Prostate gland (tissue), 2 donors: ENCODE results near the gene ATP13A4. TPM values are rescaled to one million over a fixed set of nuclear protein-coding genes. Genes with fewer than 3 reads are reported as not detected.

ENCODE experiments used
- DNase-seq: peaks from one replicate; pipeline ENCODE4 v3.0.0-alpha.2; 2019; ENCODE audit warnings: low spot score
- H3K27ac ChIP-seq, 2 donors: fragments of 200-600 bp; sonication (generic); 2 replicates each; pipeline ENCODE4 v1.5.1; 2017 to 2019
- H3K27me3 ChIP-seq: fragments of 200-600 bp; sonication (generic); replicated peaks from 2 replicates; pipeline ENCODE4 v1.5.1; 2019; ENCODE audit not compliant: insufficient read depth
- H3K36me3 ChIP-seq, 2 donors: fragments of 200-600 bp; sonication (generic); 1 replicate in 1 of 2; 2 replicates in 1 of 2; pipeline versions ENCODE4 v1.5.1 to v1.8.1; 2017 to 2019
- H3K4me1 ChIP-seq: fragments of 200-600 bp; sonication (generic); replicated peaks from 2 replicates; pipeline ENCODE4 v1.5.1; 2019
- H3K4me3 ChIP-seq, 2 donors: fragments of 200-600 bp; sonication (generic); 2 replicates each; pipeline ENCODE4 v1.5.1; 2017 to 2019
- H3K9me3 ChIP-seq: fragments of 200-600 bp; sonication (generic); 2 replicates; pipeline ENCODE4 v1.5.1; 2017
- CTCF ChIP-seq, 4 experiments: fragments of 200-600 bp in 2 of 4; fragments of 450-650 bp in 2 of 4; sonication (generic) in 2 of 4; IDR thresholded peaks; 1 replicate in 3 of 4; 2 replicates in 1 of 4; pipeline ENCODE4 v1.5.1; 2016 to 2019; ENCODE audit warnings: antibody characterized with exemption in 4 of 4, mild to moderate bottlenecking in 2 of 4, moderate library complexity in 2 of 4
- POLR2A ChIP-seq: fragments of 450-650 bp; IDR thresholded peaks from one replicate; pipeline ENCODE4 v1.6.1; 2016; ENCODE audit warnings: antibody characterized with exemption, mild to moderate bottlenecking
- POLR2AphosphoS5 ChIP-seq: sonication (generic); formaldehyde crosslinking; IDR thresholded peaks from one replicate; pipeline ENCODE4 v1.6.1; 2017; ENCODE audit warnings: antibody characterized with exemption
- WGBS: methylation state at CpG from one replicate; pipeline ENCODE4 v1.1.5; 2018; 5-methylcytosine and 5-hydroxymethylcytosine counted together
- intact Hi-C: fragments of 100-400 bp; cut with DNase I; formaldehyde crosslinking; loops from one replicate; pipeline ENCODE4 v1.14.2; 2022
- total RNA-seq, 2 donors: library from RNA; depleted of rRNA; stranded (reverse); fragments of >200 nt; gene quantifications; one replicate each; pipeline ENCODE4 v1.1.0, GENCODE V29; 2016

ATP13A4 gene
- total RNA-seq, 2 donors from 2014 or later = 2.0 TPM; not detected in 1

- no peaks in the 10 kb centered on the region for H3K36me3 ChIP-seq
- no peaks in the 10 kb centered on the region for H3K9me3 ChIP-seq
- no peaks in the 10 kb centered on the region for H3K27me3 ChIP-seq
- intact Hi-C loops = no loop called here
- no peak overlapping the region for H3K27ac ChIP-seq
- TF ChIP-seq POLR2AphosphoS5 (no peak), POLR2A (no peak), CTCF (IDR thresholded peaks at IDR 0.05) (no peak)
- no peak overlapping the region for H3K4me3 ChIP-seq
- H3K4me1 ChIP-seq = no peaks in the 10 kb centered on the region
- DNase-seq = no peak
- 59% methylated on average over 5 of the region's 5 CpGs for WGBS
These were observed 200.3 kb downstream of the ATP13A4 start for GRCh38 chr3:193354423-193354822.

Other genes starting within 250 kb of the ATP13A4 start
- not detected for gene ATP13A5, start 176.1 kb downstream of the ATP13A4 start, total RNA-seq
- 10 to 100 TPM; 27.1 to 45.1 TPM for gene OPA1, start 38.3 kb upstream of the ATP13A4 start, total RNA-seq